WTC11 (cell line): ENCODE data around the gene ABCC4. TPM values are rescaled to one million over a fixed set of nuclear protein-coding genes. Genes with fewer than 3 reads are reported as not detected.
A peak's percentile ranks its signal among the peaks of the same experiment; 100 is the strongest.

ENCODE experiments used
- ATAC-seq: fragments of 200-7000 bp; cut with Tn5 transposase; 2 replicates; pipeline ENCODE4 v1.10.0; 2021; ENCODE audit warnings: mild to moderate bottlenecking, moderate library complexity
- Bru-seq: library from RNA; stranded (reverse); fragments of 400-500 nt; gene quantifications from one replicate; lab custom pipeline; 2021; lab: Mats Ljungman, UMichigan
- CTCF ChIA-PET: fragments of 300-600 bp; sonication (Branson Sonifier 250); formaldehyde crosslinking; loops from one replicate; lab custom pipeline; 2021; ENCODE audit warnings: antibody characterized with exemption; lab: Charles Lee
- POLR2A ChIA-PET: fragments of 350-600 bp; sonication (Branson Sonifier 250); formaldehyde crosslinking; loops from one replicate; lab custom pipeline; 2021; ENCODE audit warnings: antibody characterized with exemption; lab: Charles Lee
- DNase-seq: peaks from one replicate; pipeline ENCODE4 v3.0.0; 2021; ENCODE audit warnings: low spot score
- H3K27ac Mint-ChIP-seq: 2 replicates; pipeline ENCODE4 v1.8.0; 2021; ENCODE audit warnings: mixed read lengths
- H3K27me3 Mint-ChIP-seq: 2 replicates; pipeline ENCODE4 v1.8.0; 2021; ENCODE audit warnings: low read depth, mild to moderate bottlenecking, moderate library complexity, mixed read lengths
- H3K36me3 Mint-ChIP-seq: 2 replicates; pipeline ENCODE4 v1.8.0; 2021; ENCODE audit warnings: mixed read lengths
- H3K4me1 Mint-ChIP-seq: 2 replicates; pipeline ENCODE4 v1.8.0; 2022; ENCODE audit warnings: mixed read lengths
- H3K4me3 Mint-ChIP-seq: 2 replicates; pipeline ENCODE4 v1.8.0; 2021; ENCODE audit warnings: mild to moderate bottlenecking, moderate library complexity, mixed read lengths
- H3K9me3 Mint-ChIP-seq: 2 replicates; pipeline ENCODE4 v1.8.0; 2021; ENCODE audit warnings: mixed read lengths
- ATF1 ChIP-seq: sonication (generic); formaldehyde crosslinking; IDR thresholded peaks from 2 replicates; pipeline ENCODE4 v1.8.1; 2023; ENCODE audit warnings: mild to moderate bottlenecking, moderate library complexity, missing genetic modification reagents
- CREM ChIP-seq: sonication (generic); formaldehyde crosslinking; IDR thresholded peaks from 2 replicates; pipeline ENCODE4 v1.8.1; 2022; ENCODE audit warnings: mild to moderate bottlenecking, missing genetic modification reagents, moderate library complexity
- E2F5 ChIP-seq: sonication (generic); formaldehyde crosslinking; IDR thresholded peaks from 2 replicates; pipeline ENCODE4 v1.8.1; 2022; ENCODE audit warnings: mild to moderate bottlenecking, moderate library complexity, missing genetic modification reagents
- EMX1 ChIP-seq: fragments of 250-450 bp; sonication (Bioruptor Pico); IDR thresholded peaks from 2 replicates; pipeline ENCODE4 v1.8.0; 2021; ENCODE audit warnings: mild to moderate bottlenecking
- ESRRA ChIP-seq: sonication (generic); formaldehyde crosslinking; IDR thresholded peaks from 2 replicates; pipeline ENCODE4 v1.8.1; 2022; ENCODE audit warnings: mild to moderate bottlenecking, missing genetic modification reagents, borderline replicate concordance
- ETV6 ChIP-seq: sonication (generic); formaldehyde crosslinking; IDR thresholded peaks from 2 replicates; pipeline ENCODE4 v1.8.1; 2022; ENCODE audit warnings: mild to moderate bottlenecking, missing genetic modification reagents
- FOXJ3 ChIP-seq: sonication (generic); formaldehyde crosslinking; IDR thresholded peaks from 2 replicates; pipeline ENCODE4 v1.9.0; 2021; ENCODE audit warnings: missing genetic modification reagents, mild to moderate bottlenecking, borderline replicate concordance
- FOXP1 ChIP-seq: sonication (generic); formaldehyde crosslinking; IDR thresholded peaks from 2 replicates; pipeline ENCODE4 v1.8.0; 2022; ENCODE audit warnings: missing genetic modification reagents, mild to moderate bottlenecking, moderate library complexity, borderline replicate concordance
- FOXP4 ChIP-seq: sonication (generic); formaldehyde crosslinking; IDR thresholded peaks from 2 replicates; pipeline ENCODE4 v1.8.0; 2022; ENCODE audit warnings: mild to moderate bottlenecking, missing genetic modification reagents
- GABPB1 ChIP-seq: sonication (generic); formaldehyde crosslinking; IDR thresholded peaks from 2 replicates; pipeline ENCODE4 v1.8.1; 2023; ENCODE audit warnings: mild to moderate bottlenecking, missing genetic modification reagents
- GRHL2 ChIP-seq: fragments of 250-450 bp; sonication (Bioruptor Pico); IDR thresholded peaks from 2 replicates; pipeline ENCODE4 v1.8.0; 2022; ENCODE audit warnings: mild to moderate bottlenecking, moderate library complexity; ENCODE audit not compliant: insufficient replicate concordance, severe bottlenecking
- HMGA2 ChIP-seq: fragments of 250-450 bp; sonication (Bioruptor Pico); IDR thresholded peaks from 2 replicates; pipeline ENCODE4 v1.4.0; 2021; ENCODE audit warnings: mild to moderate bottlenecking, moderate library complexity
- JUN ChIP-seq: sonication (generic); formaldehyde crosslinking; IDR thresholded peaks from 2 replicates; pipeline ENCODE4 v1.8.0; 2023; ENCODE audit warnings: mild to moderate bottlenecking, missing genetic modification reagents
- KAT7 ChIP-seq: sonication (generic); formaldehyde crosslinking; IDR thresholded peaks from 2 replicates; pipeline ENCODE4 v1.8.1; 2023; ENCODE audit warnings: missing genetic modification reagents, mild to moderate bottlenecking, borderline replicate concordance
- NFATC4 ChIP-seq: fragments of 250-450 bp; sonication (Bioruptor Pico); IDR thresholded peaks from 2 replicates; pipeline ENCODE4 v1.9.0; 2021; ENCODE audit warnings: mild to moderate bottlenecking
- NFYB ChIP-seq: sonication (generic); formaldehyde crosslinking; conservative IDR thresholded peaks from 2 replicates; pipeline ENCODE4 v1.8.0; 2022; ENCODE audit warnings: low read depth, missing genetic modification reagents
- NR2C2 ChIP-seq: sonication (generic); formaldehyde crosslinking; IDR thresholded peaks from 2 replicates; pipeline ENCODE4 v1.8.0; 2022; ENCODE audit warnings: mild to moderate bottlenecking, missing genetic modification reagents
- PRRX2 ChIP-seq: fragments of 250-450 bp; sonication (Bioruptor Pico); IDR thresholded peaks from 2 replicates; pipeline ENCODE4 v1.8.0; 2021; ENCODE audit warnings: mild to moderate bottlenecking
- RELA ChIP-seq: sonication (generic); formaldehyde crosslinking; IDR thresholded peaks from 2 replicates; pipeline ENCODE4 v1.8.1; 2022; ENCODE audit warnings: missing genetic modification reagents, mild to moderate bottlenecking, borderline replicate concordance
- RORB ChIP-seq: fragments of 250-450 bp; sonication (Bioruptor Pico); IDR thresholded peaks from 2 replicates; pipeline ENCODE4 v1.9.0; 2021; ENCODE audit warnings: mild to moderate bottlenecking
- SMAD3 ChIP-seq: sonication (generic); formaldehyde crosslinking; IDR thresholded peaks from 2 replicates; pipeline ENCODE4 v1.8.0; 2022; ENCODE audit warnings: missing genetic modification reagents, mild to moderate bottlenecking, borderline replicate concordance
- SOX15 ChIP-seq: fragments of 250-450 bp; sonication (Bioruptor Pico); IDR thresholded peaks from 2 replicates; pipeline ENCODE4 v1.9.0; 2021; ENCODE audit warnings: mild to moderate bottlenecking
- TEAD4 ChIP-seq: sonication (generic); formaldehyde crosslinking; IDR thresholded peaks from 2 replicates; pipeline ENCODE4 v1.8.0; 2022; ENCODE audit warnings: mild to moderate bottlenecking, missing genetic modification reagents
- ZNF232 ChIP-seq: sonication (generic); formaldehyde crosslinking; IDR thresholded peaks from 2 replicates; pipeline ENCODE4 v1.8.0; 2022; ENCODE audit warnings: mild to moderate bottlenecking, missing genetic modification reagents
- long read RNA-seq, 3 experiments: library from RNA in 1 of 3; library from capped mRNA in 1 of 3; library from polyadenylated mRNA in 1 of 3; unstranded in 2 of 3; stranded (forward) in 1 of 3; transcript quantifications; one replicate each; pipeline ENCODE4 v2.0.0, GENCODE V29; 2021
- total RNA-seq: library from RNA; stranded (reverse); gene quantifications from 3 replicates; pipeline ENCODE4 v1.2.3, GENCODE V29; 2021
- TF ChIP-seq, protein P1 (sequence below): sonication (generic); formaldehyde crosslinking; conservative IDR thresholded peaks from 2 replicates; pipeline ENCODE4 v1.8.1; 2022; ENCODE audit warnings: mild to moderate bottlenecking, missing genetic modification reagents
- TF ChIP-seq, protein P2 (sequence below): sonication (generic); formaldehyde crosslinking; IDR thresholded peaks from 2 replicates; pipeline ENCODE4 v1.8.0; 2023; ENCODE audit warnings: missing genetic modification reagents, mild to moderate bottlenecking, borderline replicate concordance
- TF ChIP-seq, protein P3 (sequence below): fragments of 250-450 bp; sonication (Bioruptor Pico); conservative IDR thresholded peaks from 2 replicates; pipeline ENCODE4 v1.9.0; 2021; ENCODE audit warnings: mild to moderate bottlenecking

The ABCC4 gene
- total RNA-seq (7.2 to 7.8 TPM (median 7.2 TPM) in 3 replicates), Bru-seq, nascent RNA (percentile 48 among the genes with signal in this experiment)
- long read RNA-seq, experiment 1, full-length matches to known transcripts: 23 of 49 reads
- long read RNA-seq, experiment 1, partial matches to known transcripts: 9 of 49 reads
- long read RNA-seq, experiment 1, other reads (novel, unspliced or antisense): 17 of 49 reads
- long read RNA-seq, experiment 2, full-length matches to known transcripts: 1 of 7 reads
- long read RNA-seq, experiment 2, partial matches to known transcripts: 2 of 7 reads
- long read RNA-seq, experiment 2, other reads (novel, unspliced or antisense): 4 of 7 reads
- long read RNA-seq, experiment 3, partial matches to known transcripts: 1 of 2 reads
- long read RNA-seq, experiment 3, other reads (novel, unspliced or antisense): 1 of 2 reads

DNA sequence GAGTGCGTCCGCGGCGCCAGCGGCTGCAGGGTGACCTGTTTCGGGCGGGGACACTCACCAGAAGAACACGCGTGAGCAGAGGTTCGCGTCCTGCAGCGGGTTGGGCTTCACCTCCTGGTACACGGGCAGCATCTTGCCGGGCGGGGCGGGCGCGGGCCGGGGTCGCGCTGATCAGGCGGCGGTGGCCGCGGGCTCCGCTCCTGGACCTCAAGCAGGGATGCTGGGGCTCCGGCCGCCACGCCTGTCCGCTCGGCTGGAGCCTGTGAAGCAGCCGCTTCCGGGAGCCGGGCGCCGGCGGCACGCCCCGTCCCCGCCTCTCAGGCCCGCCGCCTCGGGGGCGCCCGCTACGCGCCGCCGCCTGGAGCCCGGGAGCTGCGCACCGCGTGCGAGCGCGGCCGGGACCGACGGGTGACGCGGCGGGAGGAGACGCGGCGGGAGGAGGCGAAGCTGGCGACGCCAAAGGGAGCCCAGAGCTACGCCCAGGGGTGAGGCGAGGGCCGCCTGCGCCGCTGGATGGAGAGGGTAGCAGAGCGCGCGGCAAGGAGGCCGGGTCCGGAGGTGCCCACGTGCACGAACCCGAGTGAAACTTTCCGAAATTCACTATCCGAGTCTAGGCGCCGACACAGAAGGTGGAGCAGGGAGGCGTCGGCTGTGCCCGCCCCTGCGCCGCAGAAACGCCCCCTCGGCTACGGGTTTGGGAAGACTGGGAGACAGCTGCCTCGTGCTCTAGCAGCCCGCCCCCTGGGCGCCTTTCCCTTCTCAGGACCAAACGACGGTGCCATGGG is at the start of gene ABCC4:
Gene ABCC4, minus strand, starts transcription at position 269 of the 785 bp plus-strand sequence. Its CDS starts 137 bp downstream, at position 132.
- peaks cover 11% of the 10 kb centered on the region for H3K4me1 Mint-ChIP-seq
- POLR2A ChIA-PET: interaction anchor here (0.7 kb wide), 1 partner anchor 375 kb away, joined by 3 read pairs; no protein-coding TSS in a partner anchor
- peaks cover 41% of the 10 kb centered on the region for H3K27me3 Mint-ChIP-seq
- CTCF ChIA-PET: interaction anchor here (0.8 to 4.0 kb wide), 7 partner anchors 27 to 634 kb away, joined by 3 to 38 read pairs (median 8); no protein-coding TSS in a partner anchor
- no peaks in the 10 kb centered on the region for H3K9me3 Mint-ChIP-seq
- ATAC-seq (peak; percentile 76), DNase-seq (peak; percentile 69)
- H3K36me3 Mint-ChIP-seq: no peaks in the 10 kb centered on the region
- peak within 1 kb of the TSS; percentile 80 for H3K4me3 Mint-ChIP-seq
- H3K27ac Mint-ChIP-seq: no peak within 1 kb of the TSS
- TF ChIP-seq CREM (CRISPR knock-in tag): peak; percentile 86
- TF ChIP-seq RORB (CRISPR knock-in tag): no peak
- TF ChIP-seq RELA (CRISPR knock-in tag): no peak
- no peak for TF ChIP-seq NR2C2 (CRISPR knock-in tag)
- no peak for TF ChIP-seq GABPB1 (CRISPR knock-in tag)
- TF ChIP-seq, protein P1, sequence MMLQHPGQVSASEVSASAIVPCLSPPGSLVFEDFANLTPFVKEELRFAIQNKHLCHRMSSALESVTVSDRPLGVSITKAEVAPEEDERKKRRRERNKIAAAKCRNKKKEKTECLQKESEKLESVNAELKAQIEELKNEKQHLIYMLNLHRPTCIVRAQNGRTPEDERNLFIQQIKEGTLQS (CRISPR knock-in tag): no peak
- TF ChIP-seq FOXP1: peak; percentile 98
- TF ChIP-seq ATF1 (CRISPR knock-in tag): 0 out of 2 replicates have a peak, but pooled peaks have one; percentile 72
- no peak for TF ChIP-seq EMX1 (CRISPR knock-in tag)
- TF ChIP-seq SMAD3 (CRISPR knock-in tag): 0 out of 2 replicates have a peak, but pooled peaks have one; percentile 49
- TF ChIP-seq, protein P2, sequence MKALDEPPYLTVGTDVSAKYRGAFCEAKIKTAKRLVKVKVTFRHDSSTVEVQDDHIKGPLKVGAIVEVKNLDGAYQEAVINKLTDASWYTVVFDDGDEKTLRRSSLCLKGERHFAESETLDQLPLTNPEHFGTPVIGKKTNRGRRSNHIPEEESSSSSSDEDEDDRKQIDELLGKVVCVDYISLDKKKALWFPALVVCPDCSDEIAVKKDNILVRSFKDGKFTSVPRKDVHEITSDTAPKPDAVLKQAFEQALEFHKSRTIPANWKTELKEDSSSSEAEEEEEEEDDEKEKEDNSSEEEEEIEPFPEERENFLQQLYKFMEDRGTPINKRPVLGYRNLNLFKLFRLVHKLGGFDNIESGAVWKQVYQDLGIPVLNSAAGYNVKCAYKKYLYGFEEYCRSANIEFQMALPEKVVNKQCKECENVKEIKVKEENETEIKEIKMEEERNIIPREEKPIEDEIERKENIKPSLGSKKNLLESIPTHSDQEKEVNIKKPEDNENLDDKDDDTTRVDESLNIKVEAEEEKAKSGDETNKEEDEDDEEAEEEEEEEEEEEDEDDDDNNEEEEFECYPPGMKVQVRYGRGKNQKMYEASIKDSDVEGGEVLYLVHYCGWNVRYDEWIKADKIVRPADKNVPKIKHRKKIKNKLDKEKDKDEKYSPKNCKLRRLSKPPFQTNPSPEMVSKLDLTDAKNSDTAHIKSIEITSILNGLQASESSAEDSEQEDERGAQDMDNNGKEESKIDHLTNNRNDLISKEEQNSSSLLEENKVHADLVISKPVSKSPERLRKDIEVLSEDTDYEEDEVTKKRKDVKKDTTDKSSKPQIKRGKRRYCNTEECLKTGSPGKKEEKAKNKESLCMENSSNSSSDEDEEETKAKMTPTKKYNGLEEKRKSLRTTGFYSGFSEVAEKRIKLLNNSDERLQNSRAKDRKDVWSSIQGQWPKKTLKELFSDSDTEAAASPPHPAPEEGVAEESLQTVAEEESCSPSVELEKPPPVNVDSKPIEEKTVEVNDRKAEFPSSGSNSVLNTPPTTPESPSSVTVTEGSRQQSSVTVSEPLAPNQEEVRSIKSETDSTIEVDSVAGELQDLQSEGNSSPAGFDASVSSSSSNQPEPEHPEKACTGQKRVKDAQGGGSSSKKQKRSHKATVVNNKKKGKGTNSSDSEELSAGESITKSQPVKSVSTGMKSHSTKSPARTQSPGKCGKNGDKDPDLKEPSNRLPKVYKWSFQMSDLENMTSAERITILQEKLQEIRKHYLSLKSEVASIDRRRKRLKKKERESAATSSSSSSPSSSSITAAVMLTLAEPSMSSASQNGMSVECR (CRISPR knock-in tag): peak; percentile 73
- TF ChIP-seq KAT7 (CRISPR knock-in tag): peak; percentile 90; the same call in 1 of the 2 replicates
- no peak for TF ChIP-seq GRHL2 (CRISPR knock-in tag)
- TF ChIP-seq ETV6 (CRISPR knock-in tag): peak; percentile 72
- TF ChIP-seq HMGA2 (CRISPR knock-in tag): no peak
- TF ChIP-seq NFATC4 (CRISPR knock-in tag): no peak
- no peak for TF ChIP-seq SOX15 (CRISPR knock-in tag)
- TF ChIP-seq, protein P3, sequence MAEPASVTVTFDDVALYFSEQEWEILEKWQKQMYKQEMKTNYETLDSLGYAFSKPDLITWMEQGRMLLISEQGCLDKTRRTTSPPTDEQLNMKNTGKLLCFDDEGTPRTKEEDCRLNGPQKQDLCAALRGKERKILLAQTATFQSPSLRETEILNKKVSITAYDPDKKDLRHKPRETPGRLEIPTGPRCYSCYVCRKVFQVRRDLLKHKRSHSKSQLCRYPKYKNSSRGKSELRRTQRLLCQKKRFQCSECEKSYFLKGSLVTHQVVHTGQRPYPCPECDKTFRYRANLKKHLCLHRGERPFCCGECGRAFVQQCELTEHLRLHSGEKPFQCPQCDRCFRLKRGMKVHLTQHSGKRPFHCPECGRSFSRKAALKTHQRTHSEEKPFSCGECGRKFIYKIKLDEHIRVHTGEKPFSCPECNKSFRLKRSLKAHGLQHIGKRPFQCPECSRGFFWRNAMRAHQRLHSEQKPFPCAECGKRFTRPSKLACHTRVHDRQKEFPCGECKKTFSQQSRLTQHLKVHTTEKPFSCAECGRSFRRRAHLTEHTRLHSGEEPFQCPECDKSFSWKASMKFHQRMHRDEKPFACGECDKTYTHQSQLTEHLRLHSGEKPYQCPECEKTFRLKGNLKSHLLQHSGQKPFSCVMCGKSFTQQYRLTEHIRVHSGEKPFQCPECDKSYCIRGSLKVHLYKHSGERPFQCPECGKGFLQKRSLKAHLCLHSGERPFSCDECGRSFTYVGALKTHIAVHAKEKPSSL (CRISPR knock-in tag): no peak
- TF ChIP-seq PRRX2: 0 out of 2 replicates have a peak, but pooled peaks have one; percentile 57
- no peak for TF ChIP-seq FOXJ3 (CRISPR knock-in tag)
- peak; percentile 94 for TF ChIP-seq FOXP4 (CRISPR knock-in tag)
- TF ChIP-seq JUN (CRISPR knock-in tag): no peak
- TF ChIP-seq NFYB: 0 out of 2 replicates have a peak, but pooled peaks have one; percentile 17
- TF ChIP-seq E2F5 (CRISPR knock-in tag): peak; percentile 88; the same call in 1 of the 2 replicates
- TF ChIP-seq ZNF232 (CRISPR knock-in tag): peak; percentile 95
- TF ChIP-seq TEAD4: no peak
- peak; percentile 88; the same call in 1 of the 2 replicates for TF ChIP-seq ESRRA (CRISPR knock-in tag)
